Endometrium (tissue), 2 donors: ENCODE measurements around the gene UNC13A.

ENCODE experiments used
- FAIRE-seq: peaks from 2 replicates; lab custom pipeline; 2012; peaks lifted over from hg19 to GRCh38; lab: Jason Lieb, UNC
- donor health status: control.
- donor health status: control.

The UNC13A gene

GRCh38 chr19:17669419-17669818 lies 18.7 kb downstream of the UNC13A start:
- FAIRE-seq, result no peak

- FAIRE-seq, result no peak
Measured at GRCh38 chr19:17665058-17665457, 23.1 kb downstream of the UNC13A start.

- FAIRE-seq, result no peak
Measured at GRCh38 chr19:17659996-17660395, 28.2 kb downstream of the UNC13A start.

GRCh38 chr19:17658666-17659065 lies 29.5 kb downstream of the UNC13A start:
- no peak for FAIRE-seq

GRCh38 chr19:17658240-17658639 lies 29.9 kb downstream of the UNC13A start:
- FAIRE-seq, result no peak

GRCh38 chr19:17656970-17657369 lies 31.2 kb downstream of the UNC13A start:
- FAIRE-seq, result no peak

GRCh38 chr19:17655751-17656472 lies 32.2 kb downstream of the UNC13A start:
- no peak for FAIRE-seq

GRCh38 chr19:17654993-17655392 lies 33.2 kb downstream of the UNC13A start:
- no peak for FAIRE-seq

- no peak for FAIRE-seq
Measured at GRCh38 chr19:17652627-17653026, 35.5 kb downstream of the UNC13A start.

- no peak for FAIRE-seq
Measured at GRCh38 chr19:17648786-17649185, 39.4 kb downstream of the UNC13A start.

- FAIRE-seq, result no peak
Measured at GRCh38 chr19:17648097-17648660, 40.0 kb downstream of the UNC13A start.

- no peak for FAIRE-seq
Measured at GRCh38 chr19:17647071-17648020, 40.8 kb downstream of the UNC13A start.

- no peak for FAIRE-seq
Measured at GRCh38 chr19:17646441-17646840, 41.7 kb downstream of the UNC13A start.

GRCh38 chr19:17645339-17645963 lies 42.7 kb downstream of the UNC13A start:
- FAIRE-seq, result no peak

GRCh38 chr19:17642656-17643055 lies 45.5 kb downstream of the UNC13A start:
- FAIRE-seq, result no peak

GRCh38 chr19:17641846-17642245 lies 46.3 kb downstream of the UNC13A start:
- no peak for FAIRE-seq

- FAIRE-seq, result no peak
Measured at GRCh38 chr19:17641181-17641580, 47.0 kb downstream of the UNC13A start.

GRCh38 chr19:17633700-17634099 lies 54.5 kb downstream of the UNC13A start:
- FAIRE-seq, result no peak

GRCh38 chr19:17632577-17632976 lies 55.6 kb downstream of the UNC13A start:
- no peak for FAIRE-seq

- no peak for FAIRE-seq
Measured at GRCh38 chr19:17629760-17630159, 58.4 kb downstream of the UNC13A start.

- no peak for FAIRE-seq
Measured at GRCh38 chr19:17627921-17628320, 60.2 kb downstream of the UNC13A start.

- no peak for FAIRE-seq
Measured at GRCh38 chr19:17627161-17627560, 61.0 kb downstream of the UNC13A start.
